H1 (cell line): Measurements from ENCODE around the gene CACNA1B.

Experiments
- EP300 ChIP-seq, 2 experiments: IDR thresholded peaks; 1 replicate in 1 of 2; 2 replicates in 1 of 2; pipeline ENCODE4 v1.6.1; 2011 to 2012; ENCODE audit warnings: low read depth in 2 of 2, low read length in 2 of 2, mild to moderate bottlenecking in 2 of 2, borderline replicate concordance in 1 of 2, inconsistent platforms in 1 of 2, moderate library complexity in 1 of 2
- POLR2AphosphoS5 ChIP-seq: IDR thresholded peaks from 2 replicates; pipeline ENCODE4 v1.6.1; 2011; ENCODE audit warnings: low read depth, low read length

- TF ChIP-seq POLR2AphosphoS5 (no peak), EP300 (IDR thresholded peaks at IDR 0.05; ENCODE audit: borderline replicate concordance in 1 of 2, low read depth in 2 of 2, low read length in 2 of 2) (no peak)
These were observed 4.3 kb downstream of the CACNA1B start for GRCh38 chr9:137881591-137882505.
